ENCODE data around the gene CNNM2.

CNNM2 gene

GRCh38 chr10:102935939-102936605 lies 18.0 kb downstream of the CNNM2 start:
- no peak for DNase-seq (ENCODE audit: extremely low read depth, low read depth)
- TF ChIP-seq CTCF (IDR thresholded peaks at IDR 0.05; ENCODE audit: low read depth, low read length, missing control alignments): no peak
- H3K4me3 ChIP-seq (replicated peaks; ENCODE audit: low read depth, low read length): no peak overlapping the region

- H3K4me3 ChIP-seq (replicated peaks; ENCODE audit: low read depth, low read length): no peak overlapping the region
- no peak for TF ChIP-seq CTCF (IDR thresholded peaks at IDR 0.05; ENCODE audit: low read depth, low read length, missing control alignments)
- DNase-seq (ENCODE audit: extremely low read depth, low read depth): no peak
Measured at GRCh38 chr10:102941401-102941800, 23.3 kb downstream of the CNNM2 start.

- no peak for DNase-seq (ENCODE audit: extremely low read depth, low read depth)
- H3K4me3 ChIP-seq (replicated peaks; ENCODE audit: low read depth, low read length): no peak overlapping the region
- TF ChIP-seq CTCF (IDR thresholded peaks at IDR 0.05; ENCODE audit: low read depth, low read length, missing control alignments): no peak
Measured at GRCh38 chr10:102945449-102945848, 27.4 kb downstream of the CNNM2 start.

GRCh38 chr10:102945962-102946361 lies 27.9 kb downstream of the CNNM2 start:
- no peak for TF ChIP-seq CTCF (IDR thresholded peaks at IDR 0.05; ENCODE audit: low read depth, low read length, missing control alignments)
- H3K4me3 ChIP-seq (replicated peaks; ENCODE audit: low read depth, low read length): no peak overlapping the region
- no peak for DNase-seq (ENCODE audit: extremely low read depth, low read depth)

GRCh38 chr10:102946992-102947391 lies 28.9 kb downstream of the CNNM2 start:
- DNase-seq (ENCODE audit: extremely low read depth, low read depth): no peak
- no peak overlapping the region for H3K4me3 ChIP-seq (replicated peaks; ENCODE audit: low read depth, low read length)
- TF ChIP-seq CTCF (IDR thresholded peaks at IDR 0.05; ENCODE audit: low read depth, low read length, missing control alignments): no peak

- no peak overlapping the region for H3K4me3 ChIP-seq (replicated peaks; ENCODE audit: low read depth, low read length)
- no peak for DNase-seq (ENCODE audit: extremely low read depth, low read depth)
- no peak for TF ChIP-seq CTCF (IDR thresholded peaks at IDR 0.05; ENCODE audit: low read depth, low read length, missing control alignments)
Measured at GRCh38 chr10:102948176-102948575, 30.1 kb downstream of the CNNM2 start.

- H3K4me3 ChIP-seq (replicated peaks; ENCODE audit: low read depth, low read length): no peak overlapping the region
- no peak for TF ChIP-seq CTCF (IDR thresholded peaks at IDR 0.05; ENCODE audit: low read depth, low read length, missing control alignments)
- no peak for DNase-seq (ENCODE audit: extremely low read depth, low read depth)
Measured at GRCh38 chr10:102948786-102949185, 30.7 kb downstream of the CNNM2 start.

Measured in HFF-Myc (cell line).